Common myeloid progenitor, CD34-positive (primary cell): Measurements from ENCODE around the gene CASZ1.

Source experiments
- CTCF ChIA-PET: fragments of 350-600 bp; sonication (Branson Sonifier 250); formaldehyde crosslinking; loops from one replicate; lab custom pipeline; 2021; ENCODE audit warnings: antibody characterized with exemption; lab: Charles Lee
- POLR2A ChIA-PET: fragments of 350-600 bp; sonication (Branson Sonifier 250); formaldehyde crosslinking; loops from one replicate; lab custom pipeline; 2021; ENCODE audit warnings: antibody characterized with exemption; lab: Charles Lee
- DNase-seq, 3 donors: peaks; one replicate each; pipeline versions ENCODE4 v3.0.0 to v3.0.0-alpha.2; 2013
- H3K27ac ChIP-seq, 2 experiments: 1 replicate in 1 of 2; 2 replicates in 1 of 2; pipeline ENCODE4 v1.7.0; 2013; ENCODE audit warnings: inconsistent platforms in 2 of 2, low read length in 2 of 2, mild to moderate bottlenecking in 2 of 2, low read depth in 1 of 2, moderate library complexity in 1 of 2; ENCODE audit not compliant: severe bottlenecking in 2 of 2, insufficient read depth in 1 of 2, poor library complexity in 1 of 2
- H3K27me3 ChIP-seq, 5 experiments: replicated peaks in 2 of 5; 1 replicate in 3 of 5; 2 replicates in 2 of 5; pipeline versions ENCODE4 v1.6.1 to v1.7.0; 2013; ENCODE audit warnings: low read length in 4 of 5, mild to moderate bottlenecking in 2 of 5, moderate library complexity in 2 of 5, inconsistent platforms in 1 of 5; ENCODE audit not compliant: insufficient read depth in 5 of 5, control insufficient read depth in 4 of 5
- H3K36me3 ChIP-seq, 4 experiments: 1 replicate in 2 of 4; 2 replicates in 2 of 4; pipeline versions ENCODE4 v1.6.1 to v1.7.0; 2013; ENCODE audit warnings: low read length in 3 of 4, control low read depth in 1 of 4, mild to moderate bottlenecking in 1 of 4; ENCODE audit not compliant: control insufficient read depth in 4 of 4, insufficient read depth in 4 of 4
- H3K4me1 ChIP-seq, 4 experiments: 1 replicate in 3 of 4; 2 replicates in 1 of 4; pipeline versions ENCODE4 v1.6.1 to v1.7.1; 2013; ENCODE audit warnings: low read length in 3 of 4, mild to moderate bottlenecking in 3 of 4, control low read depth in 1 of 4, inconsistent platforms in 1 of 4, moderate library complexity in 1 of 4; ENCODE audit not compliant: control insufficient read depth in 4 of 4, insufficient read depth in 4 of 4; ENCODE audit errors: control extremely low read depth in 1 of 4
- H3K4me3 ChIP-seq, 7 experiments: 1 replicate in 4 of 7; 2 replicates in 3 of 7; pipeline versions ENCODE4 v1.5.1 to v1.7.0; 2013; ENCODE audit warnings: mild to moderate bottlenecking in 7 of 7, low read length in 6 of 7, moderate library complexity in 6 of 7, inconsistent platforms in 2 of 7, low read depth in 2 of 7, control low read depth in 1 of 7; ENCODE audit not compliant: insufficient read depth in 4 of 7, control insufficient read depth in 1 of 7; ENCODE audit errors: extremely low read depth in 1 of 7
- H3K9me3 ChIP-seq, 5 experiments: 1 replicate in 4 of 5; 2 replicates in 1 of 5; pipeline versions ENCODE4 v1.6.1 to v1.7.1; 2013; ENCODE audit warnings: low read length in 4 of 5, mild to moderate bottlenecking in 2 of 5, inconsistent platforms in 1 of 5, low read depth in 1 of 5, moderate library complexity in 1 of 5; ENCODE audit not compliant: control insufficient read depth in 4 of 5, insufficient read depth in 2 of 5; ENCODE audit errors: control extremely low read depth in 1 of 5
- WGBS: methylation state at CpG from one replicate; pipeline ENCODE4 v1.1.5; 2013; ENCODE audit not compliant: insufficient coverage; 5-methylcytosine and 5-hydroxymethylcytosine counted together

CASZ1 gene

GRCh38 chr1:10640843-10641553 lies 155.4 kb downstream of the CASZ1 start:
- WGBS: 96% methylated on average over 12 of the region's 16 CpGs

GRCh38 chr1:10639775-10640578 lies 156.5 kb downstream of the CASZ1 start:
- ChIA-PET POLR2A (no interaction called here), CTCF (interaction anchor here (1.2 kb wide), 1 partner anchor 11 kb away, joined by 3 read pairs; no protein-coding TSS in a partner anchor)
- WGBS: 96% methylated on average over 44 of the region's 45 CpGs

More at GRCh38 chr1:10640843-10641553, 155.4 kb downstream of the CASZ1 start:
- no peak for DNase-seq
- H3K4me3 ChIP-seq: no peak overlapping the region
- H3K27me3 ChIP-seq: peaks cover 0 to 18% (median 8%) of the 10 kb centered on the region in 5 experiments
- H3K9me3 ChIP-seq: no peaks in the 10 kb centered on the region
- H3K36me3 ChIP-seq: peaks cover 0 to 10% (median 0%) of the 10 kb centered on the region in 4 experiments
- H3K27ac ChIP-seq: no peak overlapping the region
- ChIA-PET POLR2A (no interaction called here), CTCF (no interaction called here)
- peaks cover 0 to 9% (median 5%) of the 10 kb centered on the region in 4 experiments for H3K4me1 ChIP-seq

GRCh38 chr1:10639011-10639774 lies 157.3 kb downstream of the CASZ1 start:
- H3K4me3 ChIP-seq: peak overlapping the region in 1 of 7 experiments; percentile 60
- H3K27ac ChIP-seq: no peak overlapping the region
- no peaks in the 10 kb centered on the region for H3K9me3 ChIP-seq
- H3K27me3 ChIP-seq: peaks cover 0 to 18% (median 8%) of the 10 kb centered on the region in 5 experiments
- WGBS: 53% methylated on average over 104 of the region's 108 CpGs
- ChIA-PET CTCF (interaction anchor here (1.2 kb wide), 1 partner anchor 12 kb away, joined by 3 read pairs; no protein-coding TSS in a partner anchor), POLR2A (interaction anchor here (0.6 kb wide), 1 partner anchor 225 kb away, joined by 3 read pairs; no protein-coding TSS in a partner anchor)
- H3K36me3 ChIP-seq: peaks cover 0 to 4% (median 0%) of the 10 kb centered on the region in 4 experiments
- peak in 2 of 3 donors; percentile 25 to 37 for DNase-seq
- H3K4me1 ChIP-seq: peaks cover 0 to 9% (median 5%) of the 10 kb centered on the region in 4 experiments

More at GRCh38 chr1:10639775-10640578, 156.5 kb downstream of the CASZ1 start:
- H3K27ac ChIP-seq: no peak overlapping the region
- peaks cover 0 to 18% (median 8%) of the 10 kb centered on the region in 5 experiments for H3K27me3 ChIP-seq
- peaks cover 0 to 8% (median 0%) of the 10 kb centered on the region in 4 experiments for H3K36me3 ChIP-seq
- H3K9me3 ChIP-seq: no peaks in the 10 kb centered on the region
- peaks cover 0 to 9% (median 5%) of the 10 kb centered on the region in 4 experiments for H3K4me1 ChIP-seq
- no peak for DNase-seq
- no peak overlapping the region for H3K4me3 ChIP-seq

- Histone ChIP-seq H3K27ac (no peak overlapping the region), H3K9me3 (no peaks in the 10 kb centered on the region), H3K4me1 (peaks cover 0 to 9% (median 5%) of the 10 kb centered on the region in 4 experiments), H3K36me3 (peaks cover 0 to 6% (median under 1%) of the 10 kb centered on the region in 4 experiments), H3K4me3 (peak overlapping the region in 4 of 7 experiments; percentile 30 to 60 (median 42)), H3K27me3 (peaks cover 0 to 18% (median 8%) of the 10 kb centered on the region in 5 experiments)
- CTCF ChIA-PET: no interaction called here
- POLR2A ChIA-PET: no interaction called here
- 6% methylated on average over 53 of the region's 57 CpGs for WGBS
- DNase-seq: no peak
Observed at GRCh38 chr1:10638559-10639005, 157.9 kb downstream of the CASZ1 start.

- 44% methylated on average over 22 of the region's 29 CpGs for WGBS
- ChIA-PET POLR2A (interaction anchor here (0.5 kb wide), 1 partner anchor 32 kb away, joined by 3 read pairs; no protein-coding TSS in a partner anchor), CTCF (interaction anchor here (0.6 kb wide), 1 partner anchor 90 kb away, joined by 3 read pairs; no protein-coding TSS in a partner anchor)
- Histone ChIP-seq H3K4me1 (peaks cover 0 to 9% (median 5%) of the 10 kb centered on the region in 4 experiments), H3K27ac (no peak overlapping the region), H3K36me3 (peaks cover 0 to 8% (median 1%) of the 10 kb centered on the region in 4 experiments), H3K27me3 (peaks cover 0 to 18% (median 8%) of the 10 kb centered on the region in 5 experiments), H3K9me3 (no peaks in the 10 kb centered on the region), H3K4me3 (peak overlapping the region in 4 of 7 experiments; percentile 30 to 60 (median 42))
- DNase-seq: peak in 2 of 3 donors; percentile 30 to 40
Observed at GRCh38 chr1:10637834-10638558, 158.4 kb downstream of the CASZ1 start.

- H3K4me1 ChIP-seq: peaks cover 0 to 9% (median 5%) of the 10 kb centered on the region in 4 experiments
- H3K27me3 ChIP-seq: peaks cover 0 to 18% (median 8%) of the 10 kb centered on the region in 5 experiments
- ChIA-PET POLR2A (no interaction called here), CTCF (interaction anchor here (0.6 kb wide), 1 partner anchor 90 kb away, joined by 3 read pairs; no protein-coding TSS in a partner anchor)
- H3K9me3 ChIP-seq: no peaks in the 10 kb centered on the region
- no peak overlapping the region for H3K27ac ChIP-seq
- H3K4me3 ChIP-seq: no peak overlapping the region
- DNase-seq: no peak
- 100% methylated on average over 6 of the region's 9 CpGs for WGBS
- peaks cover 0 to 8% (median 1%) of the 10 kb centered on the region in 4 experiments for H3K36me3 ChIP-seq
Observed at GRCh38 chr1:10637400-10637799, 159.0 kb downstream of the CASZ1 start.
